Astrocyte of the spinal cord (primary cell): ENCODE results near the gene ADAMTS8.

Source experiments
- DNase-seq: peaks from one replicate; pipeline ENCODE4 v3.0.0; 2011; ENCODE audit warnings: low read depth, low spot score
- H3K4me3 ChIP-seq: 2 replicates; pipeline ENCODE4 v1.5.1; 2011; ENCODE audit warnings: low read depth, mild to moderate bottlenecking, low read length, moderate library complexity
- in situ Hi-C: cut with HindIII; loops from 2 replicates; pipeline ENCODE4 v1.10.0; 2017; ENCODE audit warnings: low sequenced_read_pairs
- TF ChIP-seq, protein P1 (sequence below): IDR thresholded peaks from 2 replicates; pipeline ENCODE4 v1.5.1; 2012; ENCODE audit warnings: low read depth, mild to moderate bottlenecking, low read length, inconsistent platforms

Gene ADAMTS8

DNA sequence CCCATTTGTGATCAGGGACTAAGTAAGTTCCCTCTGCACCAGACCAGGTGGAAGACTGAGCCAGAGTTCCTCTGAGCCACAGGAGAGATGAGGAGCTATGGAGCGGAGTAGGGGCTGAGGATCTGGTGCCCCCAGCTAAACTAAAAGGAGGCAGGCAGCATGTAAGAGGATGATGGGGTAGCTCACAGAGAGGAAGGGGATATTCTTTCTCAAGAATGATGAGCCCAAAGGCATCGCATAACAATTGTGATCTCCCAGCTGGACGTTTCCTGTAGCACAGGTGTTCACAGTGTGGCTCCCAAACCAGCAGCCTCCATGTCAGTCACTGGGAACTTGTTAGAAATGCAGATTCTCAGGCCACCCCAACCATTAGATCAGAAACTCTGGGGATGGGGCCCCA, 24.4 kb downstream of the ADAMTS8 start:
- no peak for DNase-seq
- in situ Hi-C loops = no loop called here
- H3K4me3 ChIP-seq = no peak overlapping the region
- TF ChIP-seq, protein P1, sequence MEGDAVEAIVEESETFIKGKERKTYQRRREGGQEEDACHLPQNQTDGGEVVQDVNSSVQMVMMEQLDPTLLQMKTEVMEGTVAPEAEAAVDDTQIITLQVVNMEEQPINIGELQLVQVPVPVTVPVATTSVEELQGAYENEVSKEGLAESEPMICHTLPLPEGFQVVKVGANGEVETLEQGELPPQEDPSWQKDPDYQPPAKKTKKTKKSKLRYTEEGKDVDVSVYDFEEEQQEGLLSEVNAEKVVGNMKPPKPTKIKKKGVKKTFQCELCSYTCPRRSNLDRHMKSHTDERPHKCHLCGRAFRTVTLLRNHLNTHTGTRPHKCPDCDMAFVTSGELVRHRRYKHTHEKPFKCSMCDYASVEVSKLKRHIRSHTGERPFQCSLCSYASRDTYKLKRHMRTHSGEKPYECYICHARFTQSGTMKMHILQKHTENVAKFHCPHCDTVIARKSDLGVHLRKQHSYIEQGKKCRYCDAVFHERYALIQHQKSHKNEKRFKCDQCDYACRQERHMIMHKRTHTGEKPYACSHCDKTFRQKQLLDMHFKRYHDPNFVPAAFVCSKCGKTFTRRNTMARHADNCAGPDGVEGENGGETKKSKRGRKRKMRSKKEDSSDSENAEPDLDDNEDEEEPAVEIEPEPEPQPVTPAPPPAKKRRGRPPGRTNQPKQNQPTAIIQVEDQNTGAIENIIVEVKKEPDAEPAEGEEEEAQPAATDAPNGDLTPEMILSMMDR = no peak

DNA sequence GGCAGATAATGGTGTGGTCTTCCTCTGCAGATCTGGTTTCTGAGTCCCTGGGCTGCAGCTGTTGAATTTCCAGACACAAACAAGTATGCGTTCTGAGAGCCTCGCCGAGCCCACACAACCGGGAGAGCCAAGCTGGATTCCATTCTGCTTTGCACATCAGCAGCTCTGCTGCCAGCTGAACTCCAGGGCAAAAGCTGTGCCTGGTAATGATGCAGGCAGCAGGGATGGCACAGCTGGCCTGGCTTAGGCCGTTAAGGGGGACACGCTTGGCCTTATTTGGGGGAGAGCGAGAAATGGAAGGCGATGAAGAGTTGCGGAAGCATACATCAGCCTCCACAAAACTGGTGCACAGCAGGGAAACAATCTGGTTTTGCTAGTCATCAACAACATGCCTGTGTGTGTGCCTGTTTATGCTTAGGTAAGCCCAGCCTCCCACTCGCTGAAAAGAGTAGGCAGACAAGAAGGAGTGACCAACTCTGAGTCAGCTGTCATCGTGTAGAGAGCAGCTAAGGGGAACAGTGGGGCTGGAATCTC, 25.1 kb downstream of the ADAMTS8 start:
- in situ Hi-C loops = no loop called here
- peak; percentile 87 for DNase-seq
- no peak overlapping the region for H3K4me3 ChIP-seq
- TF ChIP-seq, protein P1 = no peak

DNA sequence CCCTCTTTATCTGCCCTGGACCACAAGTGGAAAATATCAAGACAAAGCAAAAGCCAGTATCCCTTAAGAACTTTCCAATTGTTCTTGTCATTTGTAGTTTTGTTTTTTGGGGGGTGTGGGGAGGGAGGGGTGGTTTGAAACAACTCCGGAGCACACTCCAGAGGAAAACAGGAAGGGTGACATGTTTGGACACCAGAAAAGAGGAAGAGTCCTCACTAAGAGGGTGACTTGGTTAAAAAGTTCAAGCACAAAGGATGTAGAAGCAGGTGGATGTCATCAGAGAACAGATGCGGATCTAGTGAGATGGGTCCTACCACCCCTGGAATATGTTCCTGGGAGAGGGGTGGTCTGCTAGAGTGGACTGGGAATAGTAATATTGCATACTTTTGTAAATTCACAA, 25.8 kb downstream of the ADAMTS8 start:
- no peak overlapping the region for H3K4me3 ChIP-seq
- DNase-seq = no peak
- in situ Hi-C loops = no loop called here
- TF ChIP-seq, protein P1 = no peak

DNA sequence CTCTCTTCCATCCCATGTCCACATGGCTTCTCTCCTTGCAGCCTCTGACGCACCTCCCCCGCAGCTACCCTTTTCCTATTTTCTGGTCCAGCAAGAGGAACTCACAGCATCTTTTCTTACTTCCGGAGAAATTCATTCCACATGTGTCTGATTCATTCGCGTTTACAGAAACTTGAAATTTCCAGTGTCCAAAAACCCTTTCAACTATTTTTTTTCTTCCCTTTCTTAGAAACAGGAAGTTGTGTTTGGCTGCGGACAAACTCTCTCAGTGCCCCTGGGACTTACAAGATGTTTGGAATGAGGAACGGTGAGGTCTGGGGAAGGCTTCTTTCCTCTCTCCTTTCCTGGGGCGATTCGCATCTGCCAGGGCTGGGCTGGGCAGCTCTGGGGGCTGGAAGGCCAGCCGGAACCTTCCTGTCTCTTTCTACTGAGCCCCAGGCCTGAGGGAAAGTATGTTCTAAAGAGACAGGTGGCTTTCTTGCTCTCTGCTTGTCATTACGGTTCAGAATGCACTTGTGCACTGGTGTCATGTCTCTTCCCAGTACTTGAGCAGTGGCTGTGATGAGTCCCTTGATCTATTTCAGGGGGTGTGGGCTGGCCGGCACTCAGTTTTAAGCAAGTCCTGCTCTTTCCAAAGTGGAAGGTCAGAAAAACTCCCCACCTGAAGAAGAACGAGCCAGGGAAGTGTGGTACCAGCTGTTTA, 27.5 kb downstream of the ADAMTS8 start:
- DNase-seq = peak; percentile 68
- in situ Hi-C loops = no loop called here
- TF ChIP-seq, protein P1 = no peak
- H3K4me3 ChIP-seq = no peak overlapping the region

- no peak overlapping the region for H3K4me3 ChIP-seq
- in situ Hi-C loops = no loop called here
- DNase-seq = no peak
- TF ChIP-seq, protein P1 = no peak
Observed at GRCh38 chr11:130399196-130399595, 29.2 kb downstream of the ADAMTS8 start.

- no peak for DNase-seq
- TF ChIP-seq, protein P1 = no peak
- H3K4me3 ChIP-seq = no peak overlapping the region
- in situ Hi-C loops = no loop called here
Observed at GRCh38 chr11:130397780-130398179, 30.6 kb downstream of the ADAMTS8 start.
